Pancreas (tissue), 10 donors: ENCODE results near the gene ALDOC. TPM values are rescaled to one million over a fixed set of nuclear protein-coding genes. Genes with fewer than 3 reads are reported as not detected.

Source experiments
- ATAC-seq, 4 donors: fragments of 200-7000 bp; cut with Tn5 transposase; one replicate each; pipeline versions ENCODE4 v1.8.0 to v1.9.1; 2020; ENCODE audit warnings: mild to moderate bottlenecking in 4 of 4, moderate library complexity in 4 of 4
- DNase-seq, 6 donors: peaks; one replicate each; pipeline ENCODE4 v3.0.0-alpha.2; 2020
- FAIRE-seq: peaks from 2 replicates; lab custom pipeline; 2012; peaks lifted over from hg19 to GRCh38; lab: Jason Lieb, UNC
- H3K27ac ChIP-seq, 4 donors: fragments of 200-600 bp; sonication (generic); 1 replicate in 3 of 4; 2 replicates in 1 of 4; pipeline versions ENCODE4 v1.5.0 to v1.8.0; 2020
- H3K27me3 ChIP-seq, 4 donors: fragments of 200-600 bp; one replicate each; pipeline ENCODE4 v1.8.0; 2021
- H3K36me3 ChIP-seq, 3 donors: fragments of 200-600 bp; sonication (generic) in 1 of 3; one replicate each; pipeline versions ENCODE4 v1.5.0 to v1.8.0; 2020 to 2021
- H3K4me1 ChIP-seq, 3 donors: fragments of 200-600 bp; one replicate each; pipeline ENCODE4 v1.8.0; 2021
- H3K4me3 ChIP-seq, 4 donors: fragments of 200-600 bp; sonication (generic) in 2 of 4; one replicate each; pipeline versions ENCODE4 v1.5.0 to v1.8.0; 2020 to 2021
- H3K9me3 ChIP-seq, 4 donors: fragments of 200-600 bp; one replicate each; pipeline ENCODE4 v1.8.0; 2021
- WGBS, 2 donors: extraction: QIAGEN DNeasy Blood & Tissue Kit; methylation state at CpG; one replicate each; pipeline ENCODE4 v1.1.7; 2013; 5-methylcytosine and 5-hydroxymethylcytosine counted together
- intact Hi-C, 3 donors: fragments of 100-400 bp; cut with DNase I; formaldehyde crosslinking; loops; one replicate each; pipeline versions ENCODE4 v1.11.1 to v1.14.2; 2022
- polyA plus RNA-seq, 2 donors: library from polyadenylated mRNA; stranded (reverse); fragments of 200-250 nt; gene quantifications; one replicate each; pipeline ENCODE4 v1.2.3, GENCODE V29; 2013
- total RNA-seq, 6 donors: library from RNA; stranded (reverse); fragmentation: NEBNext Ultra II Directional in 4 of 6; extraction: Animal tissue kit (Norgen Biotek cat#: 25700) in 4 of 6; gene quantifications; one replicate each; pipeline versions ENCODE4 v1.2.1 to v1.2.4, GENCODE V29; 2021 to 2023
- TF ChIP-seq, protein P1 (sequence below), 4 donors: fragments of 200-600 bp; sonication (generic) in 3 of 4; IDR thresholded peaks; one replicate each; pipeline versions ENCODE4 v1.5.0 to v1.8.0; 2021; ENCODE audit warnings: antibody characterized with exemption in 4 of 4
- donor health status: healthy with polysubstance abuse.
- donor health status: DM: no; HTN: no; CAD: no; lungs with moderate emphysema.
- donor health status: DM: no; HTN: no; CAD: no.
- donor health status: control.
- donor health status: control.
- donor health status: Bipolar disorder and iron deficiency.
- donor health status: DM: yes; HTN: yes; CAD: no.
- donor health status: DM: no; HTN: no; CAD: no.
- donor health status: DM: no; HTN: no; CAD: no.
- donor health status: DM: yes; HTN: yes; CAD: no.

Gene ALDOC
- total and polyA plus RNA-seq, 8 donors = 0.69 to 8.4 (median 2.3) TPM

DNA sequence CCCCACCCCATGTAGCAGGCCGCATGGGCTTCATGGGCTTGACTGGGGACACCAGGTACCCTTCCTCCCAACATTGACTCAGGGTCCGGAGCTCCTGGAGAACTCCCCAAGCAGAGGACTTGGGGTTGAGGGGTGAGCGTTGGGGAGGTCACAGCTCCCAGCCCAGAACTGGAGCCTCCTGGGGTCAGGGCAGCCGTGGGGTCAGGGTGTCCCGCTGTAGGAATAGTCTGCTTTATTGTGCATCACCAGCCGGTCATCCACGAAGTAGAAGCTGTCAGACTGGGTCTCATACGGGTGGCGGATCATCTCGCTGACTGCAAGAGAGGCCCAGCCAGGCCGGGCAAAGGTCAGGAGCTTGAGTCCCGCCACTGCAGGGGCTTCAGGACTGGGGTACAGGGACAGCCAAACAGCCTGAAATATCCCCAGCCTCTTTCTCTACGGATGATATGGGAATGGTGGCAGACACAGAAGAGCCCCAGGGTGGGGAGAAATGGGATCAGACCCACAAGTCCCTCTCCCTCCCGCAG, 29.5 kb downstream of the ALDOC start:
- H3K4me3 ChIP-seq = no peak overlapping the region
- H3K27ac ChIP-seq = no peak overlapping the region
- DNase-seq (peak in 2 of 6 donors; percentile 36 to 43), ATAC-seq (no peak), FAIRE-seq (no peak)
- no peaks in the 10 kb centered on the region for H3K27me3 ChIP-seq
- WGBS, 2 donors = 84 to 87% methylated on average over 13 to 14 of the region's 14 CpGs
- intact Hi-C loops = no loop called here
- H3K9me3 ChIP-seq = no peaks in the 10 kb centered on the region
- TF ChIP-seq, protein P1, sequence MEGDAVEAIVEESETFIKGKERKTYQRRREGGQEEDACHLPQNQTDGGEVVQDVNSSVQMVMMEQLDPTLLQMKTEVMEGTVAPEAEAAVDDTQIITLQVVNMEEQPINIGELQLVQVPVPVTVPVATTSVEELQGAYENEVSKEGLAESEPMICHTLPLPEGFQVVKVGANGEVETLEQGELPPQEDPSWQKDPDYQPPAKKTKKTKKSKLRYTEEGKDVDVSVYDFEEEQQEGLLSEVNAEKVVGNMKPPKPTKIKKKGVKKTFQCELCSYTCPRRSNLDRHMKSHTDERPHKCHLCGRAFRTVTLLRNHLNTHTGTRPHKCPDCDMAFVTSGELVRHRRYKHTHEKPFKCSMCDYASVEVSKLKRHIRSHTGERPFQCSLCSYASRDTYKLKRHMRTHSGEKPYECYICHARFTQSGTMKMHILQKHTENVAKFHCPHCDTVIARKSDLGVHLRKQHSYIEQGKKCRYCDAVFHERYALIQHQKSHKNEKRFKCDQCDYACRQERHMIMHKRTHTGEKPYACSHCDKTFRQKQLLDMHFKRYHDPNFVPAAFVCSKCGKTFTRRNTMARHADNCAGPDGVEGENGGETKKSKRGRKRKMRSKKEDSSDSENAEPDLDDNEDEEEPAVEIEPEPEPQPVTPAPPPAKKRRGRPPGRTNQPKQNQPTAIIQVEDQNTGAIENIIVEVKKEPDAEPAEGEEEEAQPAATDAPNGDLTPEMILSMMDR (IDR thresholded peaks at IDR 0.05) = no peak
- no peaks in the 10 kb centered on the region for H3K4me1 ChIP-seq
- no peaks in the 10 kb centered on the region for H3K36me3 ChIP-seq

DNA sequence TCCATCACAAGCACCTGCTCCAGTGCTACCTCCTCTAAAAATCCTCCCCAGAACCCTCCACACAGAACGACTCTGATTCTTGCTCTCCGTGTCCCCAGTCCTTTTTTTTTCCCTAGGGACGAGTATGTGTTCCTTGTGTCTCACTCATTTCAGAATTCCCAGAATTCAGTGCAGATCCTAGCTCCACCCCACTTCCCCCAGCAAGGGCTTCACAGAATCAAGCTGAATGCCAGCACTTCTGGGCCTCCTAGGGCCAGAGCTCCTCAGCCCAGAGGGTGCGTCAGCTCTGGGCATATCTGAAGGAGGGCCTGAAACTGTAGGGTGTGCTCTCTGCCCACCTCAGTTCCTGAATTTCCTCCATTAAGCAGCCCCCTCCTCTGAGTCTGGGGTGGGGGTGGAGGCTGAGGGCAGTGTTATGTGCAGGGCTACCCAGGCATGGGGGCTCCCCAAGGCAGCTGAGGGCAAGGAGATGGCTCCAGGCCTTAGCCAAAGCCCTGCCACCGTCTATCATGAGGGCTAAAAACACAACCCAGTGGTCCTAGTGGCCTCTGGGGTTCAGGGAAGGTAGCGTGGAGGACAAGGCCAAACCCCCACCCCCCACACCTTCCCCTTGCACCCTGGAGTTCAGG, 30.8 kb downstream of the ALDOC start:
- FAIRE-seq (no peak), ATAC-seq (no peak), DNase-seq (peak in 2 of 6 donors; percentile 21 to 34)
- H3K9me3 ChIP-seq = no peaks in the 10 kb centered on the region
- intact Hi-C loops = no loop called here
- no peaks in the 10 kb centered on the region for H3K4me1 ChIP-seq
- 69 to 75% methylated on average over 6 of the region's 6 CpGs for WGBS, 2 donors
- TF ChIP-seq, protein P1 (IDR thresholded peaks at IDR 0.05) = no peak
- H3K36me3 ChIP-seq = no peaks in the 10 kb centered on the region
- H3K4me3 ChIP-seq = no peak overlapping the region
- H3K27me3 ChIP-seq = no peaks in the 10 kb centered on the region
- no peak overlapping the region for H3K27ac ChIP-seq

DNA sequence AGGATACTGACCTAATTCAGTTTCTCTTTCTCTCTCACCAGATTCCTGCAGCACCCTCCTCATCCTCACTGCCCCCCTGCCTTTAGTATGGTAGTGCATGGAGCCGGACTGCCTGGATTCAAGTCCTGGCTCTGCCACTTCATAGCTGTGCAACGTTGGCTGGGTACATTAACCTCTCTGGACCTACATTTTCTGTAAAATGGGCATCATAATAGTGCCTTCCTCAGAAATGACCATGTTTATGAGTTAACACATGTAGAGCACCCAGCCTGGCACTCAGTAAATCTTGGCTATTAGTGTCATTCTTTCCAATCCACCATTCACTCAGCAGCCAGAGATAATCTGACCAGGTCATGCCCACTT, 31.6 kb downstream of the ALDOC start:
- H3K36me3 ChIP-seq = no peaks in the 10 kb centered on the region
- H3K27ac ChIP-seq = no peak overlapping the region
- ATAC-seq = no peak
- no peaks in the 10 kb centered on the region for H3K9me3 ChIP-seq
- TF ChIP-seq, protein P1 (IDR thresholded peaks at IDR 0.05) = no peak
- no peaks in the 10 kb centered on the region for H3K4me1 ChIP-seq
- intact Hi-C loops = no loop called here
- DNase-seq = peak in 1 of 6 donors; percentile 12
- no peaks in the 10 kb centered on the region for H3K27me3 ChIP-seq
- H3K4me3 ChIP-seq = no peak overlapping the region
- 64 to 68% methylated on average over 2 of the region's 2 CpGs for WGBS, 2 donors
- FAIRE-seq = no peak

GRCh38 chr17:28544402-28545140, 32.1 kb downstream of the ALDOC start:
- no peak overlapping the region for H3K27ac ChIP-seq
- H3K27me3 ChIP-seq = no peaks in the 10 kb centered on the region
- TF ChIP-seq, protein P1 (IDR thresholded peaks at IDR 0.05) = no peak
- no peaks in the 10 kb centered on the region for H3K4me1 ChIP-seq
- intact Hi-C loops = no loop called here
- FAIRE-seq = no peak
- no peak for DNase-seq
- WGBS, 2 donors = 84 to 95% methylated on average over 4 of the region's 4 CpGs
- ATAC-seq = no peak
- H3K36me3 ChIP-seq = no peaks in the 10 kb centered on the region
- no peak overlapping the region for H3K4me3 ChIP-seq
- H3K9me3 ChIP-seq = no peaks in the 10 kb centered on the region
